HL-60/S4 treated with phorbol 12-myristate 13-acetate at 8.2 ng/mL for 4 days and 3 days (cell line): ENCODE measurements around the gene STK4.

Experiments
- in situ Hi-C: fragments of 300-500 bp; cut with MboI; formaldehyde crosslinking; loops from 2 replicates; pipeline ENCODE4 v1.15.0; 2022; ENCODE audit warnings: low sequenced_read_pairs

STK4 gene

GRCh38 chr20:44966030-44966961, at the start of gene STK4:
STK4 (plus strand) TSS chr20:44966512; CDS start chr20:44966569, 57 bp downstream.
- in situ Hi-C loops = no loop called here

GRCh38 chr20:44916586-44916985, 49.7 kb upstream of the STK4 start:
- in situ Hi-C loops = no loop called here

- in situ Hi-C loops = no loop called here
Observed at GRCh38 chr20:44917399-44917798, 48.9 kb upstream of the STK4 start.

- in situ Hi-C loops = no loop called here
Observed at GRCh38 chr20:44918342-44918741, 48.0 kb upstream of the STK4 start.

GRCh38 chr20:44918761-44919160, 47.6 kb upstream of the STK4 start:
- in situ Hi-C loops = no loop called here

- in situ Hi-C loops = no loop called here
Observed at GRCh38 chr20:44921447-44921846, 44.9 kb upstream of the STK4 start.

GRCh38 chr20:44924541-44924940, 41.8 kb upstream of the STK4 start:
- in situ Hi-C loops = no loop called here

GRCh38 chr20:44928595-44928994, 37.7 kb upstream of the STK4 start:
- in situ Hi-C loops = no loop called here

- in situ Hi-C loops = no loop called here
Observed at GRCh38 chr20:44930517-44931168, 35.7 kb upstream of the STK4 start.

- in situ Hi-C loops = no loop called here
Observed at GRCh38 chr20:44931911-44932310, 34.4 kb upstream of the STK4 start.

GRCh38 chr20:44932916-44933315, 33.4 kb upstream of the STK4 start:
- in situ Hi-C loops = no loop called here

- in situ Hi-C loops = no loop called here
Observed at GRCh38 chr20:44936510-44936909, 29.8 kb upstream of the STK4 start.

- in situ Hi-C loops = no loop called here
Observed at GRCh38 chr20:44938637-44939036, 27.7 kb upstream of the STK4 start.

- in situ Hi-C loops = no loop called here
Observed at GRCh38 chr20:44941120-44941691, 25.1 kb upstream of the STK4 start.

- in situ Hi-C loops = no loop called here
Observed at GRCh38 chr20:44942264-44942973, 23.9 kb upstream of the STK4 start.

GRCh38 chr20:44943828-44944227, 22.5 kb upstream of the STK4 start:
- in situ Hi-C loops = no loop called here

- in situ Hi-C loops = no loop called here
Observed at GRCh38 chr20:44945261-44945660, 21.1 kb upstream of the STK4 start.

- in situ Hi-C loops = no loop called here
Observed at GRCh38 chr20:44946271-44946852, 19.9 kb upstream of the STK4 start.

GRCh38 chr20:44948107-44948506, 18.2 kb upstream of the STK4 start:
- in situ Hi-C loops = no loop called here

GRCh38 chr20:44948513-44948912, 17.8 kb upstream of the STK4 start:
- in situ Hi-C loops = no loop called here

- in situ Hi-C loops = no loop called here
Observed at GRCh38 chr20:44950368-44950767, 15.9 kb upstream of the STK4 start.
